ENCODE data around the gene TFAP2E.

The TFAP2E gene

DNA sequence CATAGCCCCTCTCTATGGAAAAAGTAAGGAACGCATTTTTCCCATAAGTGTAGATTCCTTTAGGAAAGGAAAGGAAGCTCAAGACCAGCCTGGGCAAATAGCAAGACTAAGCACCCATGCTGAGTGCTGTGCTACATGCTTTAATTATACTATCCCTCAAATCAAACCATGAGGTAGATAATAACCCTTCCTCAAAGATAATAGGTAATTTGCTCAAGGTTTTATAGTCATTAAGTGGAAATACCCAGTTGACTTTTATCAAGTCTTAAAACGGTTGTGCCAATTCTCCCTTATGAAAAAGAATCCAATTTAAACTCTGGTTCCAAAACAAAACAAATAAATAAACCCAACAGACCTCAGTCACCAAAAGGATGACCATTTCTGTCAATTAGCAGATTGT, 19.3 kb upstream of the TFAP2E start:
- Mint-ChIP-seq H3K27me3 (ENCODE audit: low read depth) (no peaks in the 10 kb centered on the region), H3K27ac (no peak overlapping the region), H3K36me3 (ENCODE audit: low read depth) (peaks cover 36% of the 10 kb centered on the region), H3K9me3 (no peaks in the 10 kb centered on the region), H3K4me3 (no peak overlapping the region), H3K4me1 (ENCODE audit: low read depth) (peaks cover 41% of the 10 kb centered on the region)

DNA sequence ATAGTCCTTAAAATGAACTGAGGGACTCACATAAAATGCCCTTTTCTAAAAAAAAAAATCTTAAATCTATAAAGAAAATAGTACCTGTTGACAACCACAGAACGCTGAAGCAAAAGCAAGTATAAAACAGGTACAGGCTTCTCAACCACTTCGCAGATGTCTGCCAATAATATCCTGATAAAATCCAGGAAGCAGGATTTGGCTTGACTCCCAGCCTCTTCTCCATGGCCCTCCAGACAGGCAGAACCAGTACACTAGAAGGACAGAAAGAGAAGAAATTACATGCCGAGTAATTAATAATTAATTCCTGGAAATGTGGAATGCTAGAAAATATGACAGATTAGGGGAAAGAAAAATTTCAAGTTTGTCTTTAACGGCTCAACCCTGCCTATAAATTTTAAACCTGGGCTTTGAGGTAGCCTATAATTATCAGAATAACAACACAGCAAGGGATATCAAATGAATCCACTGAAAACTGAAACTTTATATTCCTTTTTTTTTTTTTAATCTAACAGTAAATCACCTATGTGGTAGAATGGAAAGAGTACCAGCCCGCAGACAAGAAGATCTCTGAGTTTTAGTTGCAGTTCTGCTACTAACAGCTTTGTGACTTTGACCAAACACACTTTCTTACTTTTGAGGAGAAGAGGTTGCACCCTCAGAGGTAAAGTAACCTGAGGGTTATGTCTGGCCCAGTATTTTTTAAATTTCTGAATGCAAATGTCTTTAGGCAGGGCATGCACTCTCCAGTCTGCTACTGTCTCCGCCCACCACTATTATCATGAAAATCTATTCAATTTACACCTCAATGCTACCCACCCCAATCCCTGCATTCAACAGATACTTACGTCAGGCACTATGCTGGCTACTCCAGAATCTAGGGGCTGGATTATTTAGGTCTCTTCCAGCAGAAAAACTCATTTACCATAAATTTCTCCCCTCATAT, 18.6 kb upstream of the TFAP2E start:
- Mint-ChIP-seq H3K36me3 (ENCODE audit: low read depth) (peaks cover 36% of the 10 kb centered on the region), H3K27ac (no peak overlapping the region), H3K4me3 (no peak overlapping the region), H3K4me1 (ENCODE audit: low read depth) (peaks cover 45% of the 10 kb centered on the region), H3K9me3 (no peaks in the 10 kb centered on the region), H3K27me3 (ENCODE audit: low read depth) (no peaks in the 10 kb centered on the region)

DNA sequence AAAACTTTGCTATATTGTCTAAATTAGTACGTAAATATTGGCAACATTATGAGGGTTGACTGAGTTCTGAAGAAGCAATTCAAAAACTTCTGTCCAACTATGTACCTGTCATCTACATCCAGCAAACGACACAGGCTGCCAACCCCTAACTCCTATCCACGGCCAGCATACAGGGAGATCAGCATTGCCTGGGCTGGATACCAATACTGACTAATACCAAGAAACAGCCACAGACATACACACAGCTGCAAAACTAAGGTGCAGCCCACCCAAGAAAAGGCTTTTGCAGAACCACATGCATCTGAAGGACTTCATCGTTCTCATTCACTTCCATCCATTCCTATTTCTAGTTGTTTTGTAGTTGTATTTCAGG, 17.9 kb upstream of the TFAP2E start:
- peak overlapping the region; percentile 80 for H3K27ac Mint-ChIP-seq
- H3K9me3 Mint-ChIP-seq = no peaks in the 10 kb centered on the region
- peaks cover 48% of the 10 kb centered on the region for H3K4me1 Mint-ChIP-seq (ENCODE audit: low read depth)
- H3K4me3 Mint-ChIP-seq = peak overlapping the region; percentile 98
- peaks cover 32% of the 10 kb centered on the region for H3K36me3 Mint-ChIP-seq (ENCODE audit: low read depth)
- no peaks in the 10 kb centered on the region for H3K27me3 Mint-ChIP-seq (ENCODE audit: low read depth)

DNA sequence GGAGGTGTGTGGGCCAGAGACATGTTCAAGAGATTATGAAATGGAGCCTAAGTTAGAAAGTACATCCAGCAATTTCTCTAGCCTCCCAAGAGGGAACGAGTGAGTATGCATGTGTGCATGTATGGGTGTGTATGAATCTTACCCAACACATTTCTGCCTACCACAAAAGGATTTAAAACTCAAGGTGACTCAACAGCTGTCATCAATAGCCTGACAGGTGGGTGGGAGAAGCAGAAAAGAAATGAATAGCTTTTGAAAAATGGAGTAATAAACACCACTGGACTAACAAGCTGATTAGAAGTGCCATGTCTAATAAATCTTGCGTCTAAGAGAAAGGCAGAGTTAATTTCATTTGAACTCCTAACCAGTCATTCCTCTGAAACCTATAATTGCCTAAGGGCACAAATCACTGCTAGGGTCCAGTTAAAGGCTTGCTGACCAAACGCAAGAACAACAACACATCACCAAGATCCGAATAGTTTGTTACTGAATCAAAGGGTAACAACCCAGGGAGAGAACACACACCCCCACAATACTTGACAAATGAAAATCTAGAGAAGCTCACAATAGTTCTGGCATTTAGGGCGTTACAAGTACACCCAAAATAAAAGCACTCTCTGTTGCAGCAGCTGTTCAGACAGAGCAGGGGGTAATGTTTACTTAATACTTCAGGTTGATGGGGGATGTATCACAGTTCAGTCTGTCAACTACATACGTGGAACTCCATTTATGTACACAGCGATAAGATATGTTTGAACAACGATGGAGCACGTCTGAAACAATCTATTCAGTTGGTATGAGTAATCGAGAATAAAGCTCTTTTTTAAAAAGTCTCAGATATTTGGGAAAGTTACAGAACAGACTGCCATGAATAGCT, 17.3 kb upstream of the TFAP2E start:
- Mint-ChIP-seq H3K4me1 (ENCODE audit: low read depth) (peaks cover 48% of the 10 kb centered on the region), H3K27me3 (ENCODE audit: low read depth) (no peaks in the 10 kb centered on the region), H3K27ac (peak overlapping the region; percentile 80), H3K4me3 (peak overlapping the region; percentile 98), H3K36me3 (ENCODE audit: low read depth) (peaks cover 32% of the 10 kb centered on the region), H3K9me3 (no peaks in the 10 kb centered on the region)

GRCh38 chr1:35556484-35557117, 16.5 kb upstream of the TFAP2E start:
- Mint-ChIP-seq H3K36me3 (ENCODE audit: low read depth) (peaks cover 34% of the 10 kb centered on the region), H3K4me1 (ENCODE audit: low read depth) (peaks cover 51% of the 10 kb centered on the region), H3K9me3 (no peaks in the 10 kb centered on the region), H3K4me3 (peak overlapping the region; percentile 98), H3K27ac (peak overlapping the region; percentile 80), H3K27me3 (ENCODE audit: low read depth) (no peaks in the 10 kb centered on the region)

DNA sequence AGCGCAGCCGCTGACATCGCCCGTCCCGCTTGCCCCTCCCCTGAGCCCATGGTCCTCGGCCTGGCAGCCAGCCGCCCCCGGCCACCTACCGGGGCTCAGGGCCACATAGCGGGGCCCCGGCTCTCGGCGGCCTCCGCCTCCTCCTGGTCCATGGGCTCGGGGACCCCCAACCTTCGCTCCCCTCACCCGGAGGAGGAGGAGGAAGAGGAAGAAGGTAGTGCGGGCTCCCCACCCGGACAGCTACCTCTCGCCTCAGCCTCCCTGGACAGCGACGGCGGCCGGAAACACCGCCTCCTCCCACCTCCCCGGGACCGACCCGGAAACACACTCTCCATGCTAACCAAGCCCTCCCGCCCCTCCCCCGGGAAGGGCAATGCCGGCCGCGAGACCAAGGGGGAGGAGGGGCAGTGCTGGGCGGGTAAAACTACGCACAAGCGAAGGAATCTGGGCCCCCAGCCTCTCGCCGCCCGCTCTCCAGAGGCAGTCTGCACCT, 15.9 kb upstream of the TFAP2E start, which contains the start of gene KIAA0319L:
TSS of gene KIAA0319L (minus strand) at position 286 of the 493 bp plus-strand sequence. CDS start 2,912 bp downstream, outside the sequence.
- H3K9me3 Mint-ChIP-seq = no peaks in the 10 kb centered on the region
- peaks cover 34% of the 10 kb centered on the region for H3K36me3 Mint-ChIP-seq (ENCODE audit: low read depth)
- H3K4me1 Mint-ChIP-seq (ENCODE audit: low read depth) = peaks cover 56% of the 10 kb centered on the region
- H3K27me3 Mint-ChIP-seq (ENCODE audit: low read depth) = no peaks in the 10 kb centered on the region
- peak within 1 kb of the TSS; percentile 98 for H3K4me3 Mint-ChIP-seq
- peak within 1 kb of the TSS; percentile 98 for H3K27ac Mint-ChIP-seq

DNA sequence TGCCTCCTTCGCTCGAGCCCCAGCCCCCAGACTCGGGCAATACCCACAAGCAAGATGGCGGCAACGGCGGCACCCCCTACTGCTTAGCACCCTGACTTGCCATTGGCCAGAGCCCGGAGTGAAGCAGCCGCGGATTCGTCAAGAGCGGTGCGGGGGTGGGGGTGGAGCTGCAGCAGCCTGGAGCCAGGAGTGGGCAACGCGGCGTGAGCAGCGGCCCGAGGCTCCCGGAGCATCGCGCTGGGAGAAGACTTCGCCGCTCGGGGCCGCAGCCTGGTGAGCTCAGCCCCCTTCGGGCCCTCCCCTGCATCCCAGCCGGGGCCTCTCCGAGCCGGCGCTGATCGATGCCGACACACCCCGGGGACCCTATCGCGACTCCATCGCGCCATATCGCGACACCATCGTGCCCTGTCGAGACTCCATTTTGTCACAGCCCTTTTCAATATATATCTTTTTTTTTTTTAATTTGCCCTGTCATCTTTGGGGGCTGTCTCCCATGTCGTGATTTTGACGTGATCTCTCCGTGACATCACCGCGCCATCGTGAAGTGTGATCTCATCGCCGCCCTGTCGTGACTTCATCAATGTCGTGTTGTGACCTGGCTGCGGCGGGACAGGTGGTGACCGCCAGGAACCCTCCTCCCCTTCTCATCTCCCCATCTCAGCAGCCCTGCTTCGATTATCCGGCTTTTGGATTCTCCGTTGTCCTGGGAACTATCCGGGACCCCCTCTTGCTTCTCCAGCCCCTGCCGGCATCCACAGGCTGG, 15.3 kb upstream of the TFAP2E start, which contains the start of gene NCDN:
TSS of gene NCDN (plus strand) at position 189 of the 763 bp plus-strand sequence. CDS start at position 581, 392 bp downstream.
- H3K9me3 Mint-ChIP-seq = no peaks in the 10 kb centered on the region
- peaks cover 54% of the 10 kb centered on the region for H3K4me1 Mint-ChIP-seq (ENCODE audit: low read depth)
- H3K36me3 Mint-ChIP-seq (ENCODE audit: low read depth) = peaks cover 34% of the 10 kb centered on the region
- H3K27ac Mint-ChIP-seq = peak within 1 kb of the TSS; percentile 98
- no peaks in the 10 kb centered on the region for H3K27me3 Mint-ChIP-seq (ENCODE audit: low read depth)
- peak within 1 kb of the TSS; percentile 98 for H3K4me3 Mint-ChIP-seq

DNA sequence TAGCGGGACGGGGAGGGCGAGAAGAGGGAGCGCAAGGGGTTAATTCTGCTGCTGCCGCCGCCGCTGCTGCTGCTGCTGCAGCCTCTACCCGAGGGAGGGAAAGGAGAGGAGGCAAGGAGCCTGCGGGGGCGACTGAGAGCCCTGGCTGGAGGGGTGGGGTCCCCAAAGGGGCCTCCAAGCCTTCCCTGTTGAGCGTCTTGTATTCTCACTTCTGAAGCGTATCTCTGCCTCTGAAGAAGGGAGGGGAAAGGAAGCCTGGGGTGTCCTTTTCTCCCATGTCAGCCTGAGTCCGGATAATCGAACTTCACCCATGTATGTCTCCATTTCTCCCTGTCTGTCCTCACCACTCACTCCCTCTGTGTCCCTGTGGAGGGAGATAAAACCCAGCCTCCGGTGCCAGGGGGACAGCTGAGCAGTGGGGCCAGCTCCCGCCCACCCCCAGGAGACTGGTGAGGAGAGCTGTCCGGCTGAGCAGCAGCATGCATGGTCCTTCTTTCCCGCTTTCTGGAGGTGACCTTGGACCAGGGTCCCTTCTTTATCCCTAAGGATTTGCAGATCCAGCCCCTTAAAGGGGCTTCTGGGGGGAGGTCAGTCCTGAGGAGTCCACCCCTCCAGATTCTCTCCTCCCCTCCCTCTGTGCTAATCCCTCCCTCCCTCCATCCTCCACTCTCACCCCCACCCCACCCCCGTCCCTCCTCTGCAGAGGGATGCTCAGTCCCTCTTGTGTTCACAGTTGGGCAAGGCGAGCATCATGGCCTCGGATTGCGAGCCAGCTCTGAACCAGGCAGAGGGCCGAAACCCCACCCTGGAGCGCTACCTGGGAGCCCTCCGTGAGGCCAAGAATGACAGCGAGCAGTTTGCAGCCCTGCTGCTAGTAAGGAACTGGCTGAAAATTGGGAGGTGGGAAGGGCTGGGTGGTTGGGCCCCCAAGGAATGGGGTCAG, 14.5 kb upstream of the TFAP2E start:
- peaks cover 53% of the 10 kb centered on the region for H3K4me1 Mint-ChIP-seq (ENCODE audit: low read depth)

GRCh38 chr1:35559317-35559944, 13.7 kb upstream of the TFAP2E start:
- H3K36me3 Mint-ChIP-seq (ENCODE audit: low read depth) = peaks cover 36% of the 10 kb centered on the region
- peak overlapping the region; percentile 51 for H3K27ac Mint-ChIP-seq
- H3K27me3 Mint-ChIP-seq (ENCODE audit: low read depth) = no peaks in the 10 kb centered on the region
- H3K4me3 Mint-ChIP-seq = peak overlapping the region; percentile 64
- peaks cover 56% of the 10 kb centered on the region for H3K4me1 Mint-ChIP-seq (ENCODE audit: low read depth)
- H3K9me3 Mint-ChIP-seq = no peaks in the 10 kb centered on the region

More for the DNA sequence above, 14.5 kb upstream of the TFAP2E start:
- H3K36me3 Mint-ChIP-seq (ENCODE audit: low read depth) = peaks cover 33% of the 10 kb centered on the region
- H3K9me3 Mint-ChIP-seq = no peaks in the 10 kb centered on the region
- peak overlapping the region; percentile 98 for H3K4me3 Mint-ChIP-seq
- no peaks in the 10 kb centered on the region for H3K27me3 Mint-ChIP-seq (ENCODE audit: low read depth)
- H3K27ac Mint-ChIP-seq = peak overlapping the region; percentile 98

DNA sequence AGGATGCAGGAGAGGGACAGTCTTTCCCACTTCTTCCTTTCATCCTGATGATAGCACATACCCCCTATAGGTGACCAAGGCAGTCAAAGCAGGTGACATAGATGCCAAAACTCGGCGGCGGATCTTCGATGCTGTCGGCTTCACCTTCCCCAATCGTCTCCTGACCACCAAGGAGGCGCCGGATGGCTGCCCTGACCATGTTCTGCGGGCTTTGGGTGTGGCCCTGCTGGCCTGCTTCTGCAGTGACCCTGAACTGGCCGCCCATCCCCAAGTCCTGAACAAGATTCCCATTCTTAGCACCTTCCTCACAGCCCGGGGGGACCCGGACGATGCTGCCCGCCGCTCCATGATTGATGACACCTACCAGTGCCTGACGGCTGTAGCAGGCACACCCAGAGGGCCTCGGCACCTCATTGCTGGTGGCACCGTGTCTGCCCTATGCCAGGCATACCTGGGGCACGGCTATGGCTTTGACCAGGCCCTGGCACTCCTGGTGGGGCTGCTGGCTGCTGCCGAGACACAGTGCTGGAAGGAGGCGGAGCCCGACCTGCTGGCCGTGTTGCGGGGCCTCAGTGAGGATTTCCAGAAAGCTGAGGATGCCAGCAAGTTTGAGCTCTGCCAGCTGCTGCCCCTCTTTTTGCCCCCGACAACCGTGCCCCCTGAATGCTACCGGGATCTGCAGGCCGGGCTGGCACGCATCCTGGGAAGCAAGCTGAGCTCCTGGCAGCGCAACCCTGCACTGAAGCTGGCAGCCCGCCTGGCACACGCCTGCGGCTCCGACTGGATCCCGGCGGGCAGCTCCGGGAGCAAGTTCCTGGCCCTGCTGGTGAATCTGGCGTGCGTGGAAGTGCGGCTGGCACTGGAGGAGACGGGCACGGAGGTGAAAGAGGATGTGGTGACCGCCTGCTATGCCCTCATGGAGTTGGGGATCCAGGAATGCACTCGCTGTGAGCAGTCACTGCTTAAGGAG, 12.6 kb upstream of the TFAP2E start:
- Mint-ChIP-seq H3K4me1 (ENCODE audit: low read depth) (peaks cover 50% of the 10 kb centered on the region), H3K9me3 (no peaks in the 10 kb centered on the region), H3K4me3 (peak overlapping the region; percentile 69), H3K36me3 (ENCODE audit: low read depth) (peaks cover 37% of the 10 kb centered on the region), H3K27ac (no peak overlapping the region), H3K27me3 (ENCODE audit: low read depth) (no peaks in the 10 kb centered on the region)

- no peaks in the 10 kb centered on the region for H3K27me3 Mint-ChIP-seq (ENCODE audit: low read depth)
- H3K36me3 Mint-ChIP-seq (ENCODE audit: low read depth) = peaks cover 34% of the 10 kb centered on the region
- H3K4me3 Mint-ChIP-seq = peak overlapping the region; percentile 69
- peaks cover 41% of the 10 kb centered on the region for H3K4me1 Mint-ChIP-seq (ENCODE audit: low read depth)
- H3K27ac Mint-ChIP-seq = no peak overlapping the region
- no peaks in the 10 kb centered on the region for H3K9me3 Mint-ChIP-seq
These were observed 11.7 kb upstream of the TFAP2E start for GRCh38 chr1:35561297-35561971.
